GM12878 (cell line): Measurements from ENCODE around the gene PPP4C. TPM values are rescaled to one million over a fixed set of nuclear protein-coding genes. Genes with fewer than 3 reads are reported as not detected.
A peak's percentile ranks its signal among the peaks of the same experiment; 100 is the strongest.

Experiments
- YY1 ChIP-seq: IDR thresholded peaks from 2 replicates; pipeline ENCODE4 v1.6.1; 2011; ENCODE audit warnings: low read depth, mild to moderate bottlenecking, low read length
- polyA plus RNA-seq, 11 experiments: library from polyadenylated mRNA; depleted of rRNA in 4 of 11; unstranded in 6 of 11; stranded (reverse) in 5 of 11; fragments of >200 nt; fragmentation: Nextera tagmentation in 4 of 11; fragmentation: Illumina TruSeq in 1 of 11; extraction: Ambion mirVana in 4 of 11; extraction: Trizol in 1 of 11; gene quantifications; 1 replicate in 1 of 11; 2 replicates in 10 of 11; pipeline versions ENCODE4 v1.2.1 to v1.2.3, GENCODE V29; 2011 to 2016; ENCODE audit warnings: inconsistent platforms in 2 of 11, missing spikeins in 2 of 11, low read depth in 1 of 11
- total RNA-seq, 4 experiments: library from RNA; depleted of rRNA in 3 of 4; stranded (reverse); fragments of >200 nt in 3 of 4; fragmentation: Illumina TruSeq in 1 of 4; extraction: Trizol in 1 of 4; gene quantifications; 2 replicates each; pipeline versions ENCODE4 v1.2.1 to v1.2.3, GENCODE V29; 2013 to 2021
- TF ChIP-seq, protein P1 (sequence below): fragments of 450-650 bp; formaldehyde crosslinking; IDR thresholded peaks from 2 replicates; pipeline ENCODE4 v1.4.0; 2022; ENCODE audit warnings: mild to moderate bottlenecking, moderate library complexity
- TF ChIP-seq, protein P2 (sequence below): fragments of 450-650 bp; IDR thresholded peaks from 2 replicates; pipeline ENCODE4 v1.6.1; 2018; ENCODE audit warnings: mild to moderate bottlenecking, low read depth, moderate library complexity; ENCODE audit not compliant: partially characterized antibody

PPP4C gene
- total and polyA plus RNA-seq, 10 of the 15 experiments (the other 5 are each of a cell fraction or from before 2014, with no cell fraction given) = 2.7 to 240 (median 124) TPM

DNA sequence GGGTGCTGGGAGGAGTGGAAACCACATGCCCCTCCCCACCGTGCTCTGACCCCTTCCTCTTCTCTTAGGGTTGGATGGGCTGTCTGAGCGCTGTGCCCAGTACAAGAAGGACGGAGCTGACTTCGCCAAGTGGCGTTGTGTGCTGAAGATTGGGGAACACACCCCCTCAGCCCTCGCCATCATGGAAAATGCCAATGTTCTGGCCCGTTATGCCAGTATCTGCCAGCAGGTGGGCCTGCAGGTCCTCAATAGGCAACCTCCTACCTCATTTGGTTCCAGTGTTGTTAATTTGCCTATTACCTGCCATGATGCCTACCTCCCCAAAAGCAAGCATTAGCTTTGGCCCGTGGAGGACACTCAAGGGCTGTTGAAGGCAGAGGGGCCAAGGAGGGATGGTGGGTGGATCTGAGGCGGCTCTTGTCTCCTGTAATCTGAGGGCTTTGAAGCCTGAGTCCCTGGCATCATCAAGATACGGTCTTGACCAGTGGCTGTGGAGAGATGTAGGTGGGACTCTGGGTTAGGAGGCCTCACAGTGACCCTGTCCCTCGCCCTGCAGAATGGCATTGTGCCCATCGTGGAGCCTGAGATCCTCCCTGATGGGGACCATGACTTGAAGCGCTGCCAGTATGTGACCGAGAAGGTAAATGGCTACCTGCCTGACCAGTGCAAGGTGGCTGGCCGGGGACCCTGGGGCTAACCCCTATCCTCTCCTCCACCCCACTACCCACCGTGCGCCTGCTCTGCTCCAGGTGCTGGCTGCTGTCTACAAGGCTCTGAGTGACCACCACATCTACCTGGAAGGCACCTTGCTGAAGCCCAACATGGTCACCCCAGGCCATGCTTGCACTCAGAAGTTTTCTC lies 6.8 kb upstream of the PPP4C start (continued):
- TF ChIP-seq, protein P1, sequence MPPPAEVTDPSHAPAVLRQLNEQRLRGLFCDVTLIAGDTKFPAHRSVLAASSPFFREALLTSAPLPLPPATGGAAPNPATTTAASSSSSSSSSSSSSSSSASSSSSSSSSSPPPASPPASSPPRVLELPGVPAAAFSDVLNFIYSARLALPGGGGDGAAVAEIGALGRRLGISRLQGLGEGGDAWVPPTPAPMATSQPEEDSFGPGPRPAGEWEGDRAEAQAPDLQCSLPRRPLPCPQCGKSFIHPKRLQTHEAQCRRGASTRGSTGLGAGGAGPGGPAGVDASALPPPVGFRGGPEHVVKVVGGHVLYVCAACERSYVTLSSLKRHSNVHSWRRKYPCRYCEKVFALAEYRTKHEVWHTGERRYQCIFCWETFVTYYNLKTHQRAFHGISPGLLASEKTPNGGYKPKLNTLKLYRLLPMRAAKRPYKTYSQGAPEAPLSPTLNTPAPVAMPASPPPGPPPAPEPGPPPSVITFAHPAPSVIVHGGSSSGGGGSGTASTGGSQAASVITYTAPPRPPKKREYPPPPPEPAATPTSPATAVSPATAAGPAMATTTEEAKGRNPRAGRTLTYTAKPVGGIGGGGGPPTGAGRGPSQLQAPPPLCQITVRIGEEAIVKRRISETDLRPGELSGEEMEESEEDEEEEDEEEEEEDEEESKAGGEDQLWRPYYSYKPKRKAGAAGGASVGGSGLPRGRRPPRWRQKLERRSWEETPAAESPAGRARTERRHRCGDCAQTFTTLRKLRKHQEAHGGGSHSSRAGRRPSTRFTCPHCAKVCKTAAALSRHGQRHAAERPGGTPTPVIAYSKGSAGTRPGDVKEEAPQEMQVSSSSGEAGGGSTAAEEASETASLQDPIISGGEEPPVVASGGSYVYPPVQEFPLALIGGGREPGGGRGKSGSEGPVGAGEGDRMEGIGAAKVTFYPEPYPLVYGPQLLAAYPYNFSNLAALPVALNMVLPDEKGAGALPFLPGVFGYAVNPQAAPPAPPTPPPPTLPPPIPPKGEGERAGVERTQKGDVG (CRISPR knock-in tag) = no peak
- TF ChIP-seq, protein P2, sequence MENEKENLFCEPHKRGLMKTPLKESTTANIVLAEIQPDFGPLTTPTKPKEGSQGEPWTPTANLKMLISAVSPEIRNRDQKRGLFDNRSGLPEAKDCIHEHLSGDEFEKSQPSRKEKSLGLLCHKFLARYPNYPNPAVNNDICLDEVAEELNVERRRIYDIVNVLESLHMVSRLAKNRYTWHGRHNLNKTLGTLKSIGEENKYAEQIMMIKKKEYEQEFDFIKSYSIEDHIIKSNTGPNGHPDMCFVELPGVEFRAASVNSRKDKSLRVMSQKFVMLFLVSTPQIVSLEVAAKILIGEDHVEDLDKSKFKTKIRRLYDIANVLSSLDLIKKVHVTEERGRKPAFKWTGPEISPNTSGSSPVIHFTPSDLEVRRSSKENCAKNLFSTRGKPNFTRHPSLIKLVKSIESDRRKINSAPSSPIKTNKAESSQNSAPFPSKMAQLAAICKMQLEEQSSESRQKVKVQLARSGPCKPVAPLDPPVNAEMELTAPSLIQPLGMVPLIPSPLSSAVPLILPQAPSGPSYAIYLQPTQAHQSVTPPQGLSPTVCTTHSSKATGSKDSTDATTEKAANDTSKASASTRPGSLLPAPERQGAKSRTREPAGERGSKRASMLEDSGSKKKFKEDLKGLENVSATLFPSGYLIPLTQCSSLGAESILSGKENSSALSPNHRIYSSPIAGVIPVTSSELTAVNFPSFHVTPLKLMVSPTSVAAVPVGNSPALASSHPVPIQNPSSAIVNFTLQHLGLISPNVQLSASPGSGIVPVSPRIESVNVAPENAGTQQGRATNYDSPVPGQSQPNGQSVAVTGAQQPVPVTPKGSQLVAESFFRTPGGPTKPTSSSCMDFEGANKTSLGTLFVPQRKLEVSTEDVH = no peak
- peak; percentile 58; the same call in 1 of the 2 replicates for TF ChIP-seq YY1
- TF ChIP-seq, all 136 proteins: peak for 8
